Posterior cingulate gyrus (tissue), 11 donors: ENCODE results near the gene NABP1.

Experiments used
- DNase-seq, 10 donors: peaks; one replicate each; pipeline versions ENCODE4 v3.0.0 to v3.0.0-alpha.2; 2020 to 2021; ENCODE audit warnings: mixed read lengths in 3 of 10
- intact Hi-C: fragments of 100-400 bp; cut with DNase I; formaldehyde crosslinking; loops from one replicate; pipeline ENCODE4 v1.15.1; 2023

The NABP1 gene

DNA sequence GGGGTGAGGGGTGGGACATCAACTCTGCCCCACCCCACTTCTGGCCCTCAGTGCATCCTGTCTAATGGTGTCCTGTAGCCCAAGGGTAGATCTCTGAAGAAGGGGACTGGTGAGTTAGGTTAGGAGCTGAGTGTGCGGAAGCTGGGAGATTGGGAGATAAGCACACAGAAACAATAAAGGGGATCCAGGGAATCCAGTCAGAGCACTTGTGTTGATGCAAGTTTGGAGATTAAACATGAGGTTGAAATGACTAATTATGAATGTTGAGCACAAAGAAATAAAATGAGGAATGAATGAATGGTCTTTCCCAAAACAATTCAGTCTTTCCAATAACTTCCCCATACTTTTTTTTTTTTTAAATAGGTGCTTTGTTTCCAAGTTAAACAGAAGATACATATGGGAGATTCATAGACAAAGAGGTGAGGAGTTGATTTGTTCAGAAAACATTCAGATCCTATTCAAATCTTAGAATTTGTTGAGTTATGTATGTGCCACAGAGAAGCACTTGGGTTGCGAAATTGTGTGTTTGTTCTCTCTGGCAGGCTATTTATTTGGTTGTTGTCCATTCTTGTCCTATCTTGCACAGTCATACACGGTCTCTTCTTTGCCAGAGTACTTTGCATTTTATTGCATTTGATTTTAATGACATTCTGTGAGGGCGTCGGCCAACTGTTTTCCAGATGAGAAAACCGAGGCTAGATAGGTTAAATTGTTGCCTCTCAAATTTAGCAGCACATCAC is 31.6 kb upstream of the NABP1 start:
- peak in 1 of 10 donors; percentile 62 for DNase-seq
- intact Hi-C loops = no loop called here

DNA sequence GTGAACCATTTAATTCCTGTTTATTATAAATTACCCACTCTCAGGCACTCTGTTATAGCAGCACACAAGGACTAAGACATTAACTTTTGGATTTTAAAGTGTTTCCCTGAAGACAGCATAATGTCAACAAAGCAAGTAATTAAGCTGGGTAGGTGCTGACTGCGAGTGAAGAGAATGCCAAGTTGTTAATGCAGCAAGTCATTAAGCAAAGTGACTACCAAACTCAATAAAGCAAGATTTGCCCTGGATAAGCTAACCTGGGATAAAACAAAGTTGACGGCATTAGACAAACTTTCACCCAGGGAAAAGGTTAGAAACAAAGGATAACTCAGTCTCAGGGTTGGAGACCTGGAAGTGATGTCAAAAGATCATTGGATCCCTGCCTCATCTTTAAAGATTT is 28.4 kb upstream of the NABP1 start:
- no peak for DNase-seq

DNA sequence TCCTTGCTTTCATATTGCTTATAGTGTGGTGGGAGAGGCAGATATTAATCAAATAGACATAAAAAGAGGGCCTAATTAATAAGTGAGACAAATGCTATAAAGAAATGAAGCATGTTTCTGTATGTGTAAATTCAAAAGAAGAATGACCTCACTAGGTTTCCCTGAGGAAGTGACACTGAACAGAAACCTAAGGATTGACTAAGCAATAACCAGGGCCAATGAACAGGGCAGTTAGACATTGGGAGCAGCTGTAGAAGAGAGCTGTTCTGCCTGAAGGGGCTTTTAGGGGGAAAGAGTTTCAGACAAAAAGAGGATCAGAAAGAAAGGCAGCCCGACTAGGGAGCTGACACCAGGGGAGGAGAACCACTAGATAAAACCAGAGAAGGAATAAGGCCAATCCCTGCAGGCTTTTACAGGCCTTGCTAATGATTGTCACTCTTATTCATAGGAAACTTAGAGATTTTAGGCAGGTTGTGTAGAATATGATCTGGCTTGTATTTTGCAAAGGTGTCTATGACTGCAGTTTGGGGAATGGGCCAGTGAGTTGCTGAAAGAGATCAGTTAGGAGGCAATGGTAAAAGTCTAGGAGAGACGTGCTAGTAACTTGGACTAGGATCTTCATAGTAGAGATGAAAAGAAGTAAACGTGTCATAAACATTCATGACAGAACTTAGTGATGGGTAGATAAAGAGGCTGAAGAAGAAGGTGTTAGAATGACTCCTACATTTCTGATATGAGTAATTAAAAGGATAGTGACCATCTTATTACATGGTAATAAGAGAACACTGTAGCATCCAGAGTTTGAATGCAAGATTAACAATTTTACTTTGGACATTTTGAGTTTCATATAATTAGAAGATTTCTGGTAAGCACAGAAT is 26.8 kb upstream of the NABP1 start:
- intact Hi-C loops = no loop called here
- no peak for DNase-seq

More for the DNA sequence above, 28.4 kb upstream of the NABP1 start:
- intact Hi-C loops = no loop called here

DNA sequence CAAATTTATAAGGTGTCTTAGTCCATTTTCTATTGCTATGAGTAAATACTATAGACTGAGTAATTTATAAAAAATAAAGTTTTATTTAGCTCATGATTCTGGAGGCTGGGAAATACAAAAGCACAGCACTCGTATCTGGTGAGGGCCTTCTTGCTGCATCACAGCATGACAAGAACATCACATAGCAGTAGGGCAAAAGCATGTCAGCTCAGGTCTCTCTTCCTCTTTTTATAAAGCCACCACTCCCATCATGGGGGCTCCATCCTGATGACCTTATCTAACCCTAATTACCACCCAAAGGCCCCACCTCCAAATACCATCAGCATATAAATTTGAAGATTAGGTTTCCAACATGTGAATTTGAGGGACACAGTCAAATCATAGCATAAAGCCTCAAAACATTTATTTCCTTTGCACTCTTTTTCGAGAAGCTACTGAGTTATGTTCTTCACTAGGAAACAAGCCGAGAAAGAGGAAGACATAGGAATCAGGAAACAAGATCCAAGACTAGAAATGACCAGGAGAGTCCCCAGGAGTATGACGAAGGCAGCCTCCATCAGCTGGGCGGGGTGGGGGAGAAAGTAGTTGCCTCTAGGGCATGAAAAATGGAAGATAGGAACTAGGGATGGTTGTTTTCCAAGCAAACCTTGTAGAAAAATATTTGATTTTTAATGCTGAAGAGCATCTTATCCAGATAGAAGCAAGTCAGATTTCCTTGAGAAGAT is 24.1 kb upstream of the NABP1 start:
- DNase-seq = no peak
- intact Hi-C loops = no loop called here

- intact Hi-C loops = no loop called here
- DNase-seq = no peak
Observed at GRCh38 chr2:191656391-191656790, 21.5 kb upstream of the NABP1 start.

- intact Hi-C loops = no loop called here
- no peak for DNase-seq
Observed at GRCh38 chr2:191656792-191657191, 21.1 kb upstream of the NABP1 start.

DNA sequence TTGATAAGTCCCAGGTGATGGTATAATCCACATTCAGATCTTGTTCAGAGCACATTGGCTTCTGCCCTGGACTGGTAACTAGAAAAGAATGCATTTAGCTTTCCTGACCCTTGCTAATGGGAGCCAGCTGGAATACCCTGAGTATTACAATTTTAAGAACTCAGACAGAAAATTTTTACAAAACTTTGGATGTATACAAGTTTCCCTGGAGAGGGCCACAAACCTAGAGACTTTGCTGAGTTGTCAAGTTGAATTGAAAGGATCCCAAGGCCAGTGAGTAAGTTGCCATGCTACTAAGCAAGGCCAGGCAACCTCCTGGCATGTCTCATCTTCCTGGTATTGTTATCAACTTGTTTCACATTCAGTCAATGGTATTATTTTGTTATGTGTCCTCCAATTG is 20.0 kb upstream of the NABP1 start:
- intact Hi-C loops = no loop called here
- DNase-seq = no peak

DNA sequence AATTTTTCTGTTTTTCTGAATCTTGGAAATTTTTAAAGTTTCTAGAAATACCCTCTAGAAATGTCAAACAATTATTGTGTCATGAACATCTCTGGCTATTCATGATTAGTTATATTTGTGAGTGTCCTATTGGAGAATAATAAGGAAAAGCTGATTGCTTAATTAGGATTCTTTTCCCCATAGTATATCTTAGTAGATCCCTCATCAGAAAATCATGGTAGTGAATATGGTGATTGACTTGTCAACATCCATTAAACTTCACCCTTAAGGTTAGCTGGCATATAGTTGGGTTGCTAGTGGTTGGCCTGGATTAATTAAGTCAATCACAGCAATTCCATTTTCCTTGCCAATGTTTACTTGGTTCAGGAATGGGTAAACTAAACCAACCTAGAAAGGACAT is 18.7 kb upstream of the NABP1 start:
- intact Hi-C loops = no loop called here

DNA sequence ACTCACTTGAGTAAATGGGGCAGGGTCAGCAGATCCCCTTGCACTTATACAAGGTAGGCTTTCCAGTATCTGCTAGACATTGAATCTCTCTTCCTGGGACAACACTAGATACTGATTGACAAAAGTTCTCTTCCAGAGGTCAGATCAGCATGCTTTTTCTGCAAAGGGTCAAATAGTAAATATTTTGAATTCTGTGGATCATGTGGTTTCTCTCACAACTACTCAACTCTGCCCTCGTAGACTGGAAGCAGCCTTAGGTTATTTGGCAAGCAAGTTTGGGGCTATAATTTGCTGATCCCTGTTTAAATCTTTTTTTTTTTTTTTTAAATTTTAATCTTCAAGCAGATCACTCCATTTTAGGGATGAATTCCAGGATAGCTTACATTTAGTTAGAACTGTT is 17.4 kb upstream of the NABP1 start:
- no peak for DNase-seq
- intact Hi-C loops = no loop called here

More for the DNA sequence above, 18.7 kb upstream of the NABP1 start:
- no peak for DNase-seq

DNA sequence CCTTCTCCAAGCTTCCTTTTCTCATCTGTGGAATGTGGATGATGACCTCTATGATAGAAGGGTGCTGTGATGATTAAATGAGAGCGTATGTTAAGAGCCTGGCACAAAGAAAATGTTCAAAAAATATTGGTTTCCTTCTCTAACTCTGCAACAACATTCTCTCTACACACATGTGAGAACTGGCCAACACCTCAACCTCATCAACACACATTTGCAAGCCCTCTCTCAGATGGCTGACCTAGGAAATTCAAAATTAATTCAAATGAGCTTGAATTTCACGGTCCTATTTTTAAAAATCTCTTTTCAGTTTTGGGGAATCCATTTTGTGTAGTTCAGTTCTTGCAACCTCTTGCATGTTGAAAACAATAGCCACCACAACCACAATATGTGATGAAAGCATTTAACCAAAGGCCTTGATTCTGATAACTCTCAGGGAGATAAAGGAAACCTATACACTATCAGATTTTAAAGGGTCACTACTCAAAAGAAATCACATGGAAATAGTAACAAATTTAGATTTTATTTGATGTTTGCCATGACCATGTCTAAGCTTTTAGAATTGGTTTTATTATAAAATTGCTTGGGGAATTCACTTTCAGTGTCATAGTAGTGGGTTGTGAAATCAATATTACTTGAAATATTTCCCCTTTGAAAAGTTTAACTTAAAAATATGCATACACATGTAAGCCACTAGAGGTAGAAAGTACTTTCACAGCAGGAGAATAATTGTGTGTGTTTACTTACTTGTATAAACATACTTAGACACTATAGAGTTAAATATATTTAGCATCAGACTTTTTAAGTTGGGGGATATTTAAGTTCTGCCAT is 16.6 kb upstream of the NABP1 start:
- DNase-seq = no peak
- intact Hi-C loops = no loop called here

DNA sequence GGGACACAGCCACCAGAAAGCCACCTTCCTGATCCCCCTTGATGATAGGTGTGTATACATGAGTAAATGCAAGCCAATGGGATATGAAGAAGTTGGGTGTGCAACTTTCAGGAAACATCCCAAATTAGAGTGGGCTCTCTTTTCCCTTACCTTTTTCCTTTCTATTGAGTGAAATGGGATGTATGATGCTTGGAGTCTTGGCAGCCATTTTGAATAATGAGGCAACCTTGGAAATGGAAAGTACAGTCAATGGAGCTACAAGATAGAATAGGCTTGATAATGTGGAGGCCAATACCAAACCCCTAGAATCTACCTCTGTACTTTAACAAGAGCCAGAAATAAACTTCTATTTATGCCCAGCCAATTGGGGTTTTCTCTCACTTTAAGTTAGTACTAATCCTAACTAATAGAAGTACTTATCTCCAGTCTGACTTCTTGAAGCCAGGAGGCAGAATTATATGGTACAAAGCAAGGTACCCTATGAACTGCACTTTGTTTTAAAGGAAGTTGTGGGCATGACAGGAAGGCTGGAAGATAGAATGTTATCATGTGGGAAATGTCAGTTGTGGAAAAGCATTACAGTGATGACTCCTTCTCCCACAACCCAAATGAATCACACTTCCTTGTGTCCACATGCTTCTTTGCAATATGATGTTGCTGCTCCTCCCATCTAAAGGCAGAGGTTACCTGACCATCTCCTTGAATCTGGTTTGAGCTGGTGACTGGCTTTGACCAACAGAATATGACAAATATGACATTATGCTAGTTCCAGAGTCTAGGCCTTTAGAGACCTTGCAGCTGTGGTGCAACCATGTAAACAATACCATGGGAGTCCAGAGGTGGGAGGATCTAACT is 12.9 kb upstream of the NABP1 start:
- intact Hi-C loops = no loop called here
- DNase-seq = no peak

GRCh38 chr2:191666226-191666625 is 11.7 kb upstream of the NABP1 start:
- no peak for DNase-seq
- intact Hi-C loops = no loop called here

DNA sequence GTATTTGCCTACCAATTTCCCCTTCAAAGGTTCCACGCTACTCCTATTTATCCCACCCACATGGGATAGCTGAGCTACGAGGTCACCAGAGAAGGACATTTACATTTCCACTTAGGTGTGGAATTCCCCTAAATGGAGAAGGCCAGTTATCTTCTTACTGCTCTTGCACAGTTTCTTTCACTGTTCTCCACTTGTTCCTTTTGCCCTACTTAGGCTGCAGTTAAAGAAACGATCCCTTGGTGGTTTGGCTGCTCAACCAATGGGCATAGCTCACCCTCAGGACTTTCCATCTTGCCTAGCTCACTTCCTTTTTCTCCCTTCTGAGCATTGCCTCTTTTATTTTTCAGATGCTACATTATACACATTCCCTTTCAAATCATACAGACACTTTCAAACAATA is 11.2 kb upstream of the NABP1 start:
- intact Hi-C loops = no loop called here
- DNase-seq = no peak

DNA sequence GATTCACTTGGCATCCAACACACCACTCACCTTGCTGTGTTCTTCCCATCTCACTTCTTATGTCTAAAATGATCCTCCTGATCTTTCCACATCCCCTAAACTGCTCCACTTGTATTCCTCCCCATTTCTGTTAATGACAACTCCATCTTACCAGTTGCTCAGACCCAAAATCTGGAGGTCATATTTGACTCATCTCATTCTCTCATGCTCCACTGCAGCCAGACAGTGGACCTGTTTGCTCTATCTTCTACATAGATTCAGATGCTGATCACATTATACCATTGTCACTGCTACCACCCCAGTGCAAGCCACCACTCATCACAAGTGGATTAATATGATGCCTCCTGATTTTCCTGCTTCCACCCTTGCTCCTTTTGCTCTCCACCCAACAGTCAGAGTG is 7.9 kb upstream of the NABP1 start:
- intact Hi-C loops = no loop called here

DNA sequence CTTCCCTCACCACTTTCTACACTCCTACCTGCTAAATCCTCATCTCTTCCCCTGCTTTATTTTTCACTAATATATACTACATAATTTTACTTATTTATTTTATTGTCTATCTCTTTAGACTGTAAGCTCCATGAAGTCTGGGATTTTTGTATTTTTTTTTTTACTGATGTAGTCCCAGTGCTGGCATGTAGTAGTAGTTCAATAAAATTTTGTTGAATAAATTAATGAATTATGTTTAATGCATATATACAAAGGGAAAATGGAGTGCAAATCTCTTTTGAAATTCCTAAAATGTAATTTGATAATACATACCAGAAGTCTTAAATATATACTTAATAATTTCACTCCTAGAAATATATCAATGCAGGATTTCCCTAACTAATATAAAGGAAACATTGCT is 7.1 kb upstream of the NABP1 start:
- intact Hi-C loops = no loop called here
- no peak for DNase-seq

More for the DNA sequence above, 7.9 kb upstream of the NABP1 start:
- DNase-seq = no peak

- intact Hi-C loops = no loop called here
- no peak for DNase-seq
Observed at GRCh38 chr2:191675807-191676721, 1.9 kb upstream of the NABP1 start.

- DNase-seq = no peak
- intact Hi-C loops = no loop called here
Observed at GRCh38 chr2:191676790-191677645, 918 bp upstream of the NABP1 start.
